PC-9 (cell line): Measurements from ENCODE around the gene CORIN. TPM values are rescaled to one million over a fixed set of nuclear protein-coding genes. Genes with fewer than 3 reads are reported as not detected.

Source experiments
- BruUV-seq: library from RNA; stranded (reverse); fragments of 400-500 nt; replicated peaks from 2 replicates; lab custom pipeline; 2021; lab: Mats Ljungman, UMichigan
- CTCF ChIA-PET: fragments of 300-600 bp; sonication (Branson Sonifier 250); formaldehyde crosslinking; loops from one replicate; lab custom pipeline; 2022; ENCODE audit warnings: antibody characterized with exemption; lab: Charles Lee
- POLR2A ChIA-PET: fragments of 300-600 bp; sonication (Branson Sonifier 250); formaldehyde crosslinking; loops from one replicate; lab custom pipeline; 2022; ENCODE audit warnings: antibody characterized with exemption; ENCODE audit not compliant: unreplicated experiment; lab: Charles Lee
- DNase-seq, 2 experiments: peaks; one replicate each; pipeline versions ENCODE4 v3.0.0 to v3.0.0-alpha.2; 2015 to 2022; ENCODE audit warnings: mixed read lengths in 1 of 2
- H2AFZ ChIP-seq: fragments of 200-600 bp; sonication (generic); 2 replicates; pipeline ENCODE4 v1.8.1; 2017; ENCODE audit warnings: antibody characterized with exemption
- H3F3A ChIP-seq: fragments of 200-600 bp; sonication (generic); 2 replicates; pipeline ENCODE4 v1.8.1; 2017; ENCODE audit warnings: antibody characterized with exemption, mild to moderate bottlenecking, low read depth; ENCODE audit not compliant: insufficient read depth
- H3K27ac ChIP-seq: fragments of 200-600 bp; sonication (generic); 2 replicates; pipeline ENCODE4 v1.6.1; 2016; ENCODE audit warnings: mixed run types
- H3K27me3 ChIP-seq: fragments of 200-600 bp; sonication (generic); 2 replicates; pipeline ENCODE4 v1.6.1; 2016; ENCODE audit warnings: low read depth, mixed run types; ENCODE audit not compliant: insufficient read depth
- H3K36me3 ChIP-seq: fragments of 200-600 bp; sonication (generic); 2 replicates; pipeline ENCODE4 v1.6.1; 2016; ENCODE audit warnings: low read depth, mixed run types
- H3K4me1 ChIP-seq: fragments of 200-600 bp; sonication (generic); replicated peaks from 2 replicates; pipeline ENCODE4 v1.6.1; 2016; ENCODE audit warnings: mixed run types; ENCODE audit not compliant: insufficient read depth
- H3K4me2 ChIP-seq: fragments of 200-600 bp; sonication (generic); 2 replicates; pipeline ENCODE4 v1.6.1; 2017; ENCODE audit warnings: mixed run types
- H3K4me3 ChIP-seq: fragments of 200-600 bp; sonication (generic); 2 replicates; pipeline ENCODE4 v1.6.1; 2016; ENCODE audit warnings: mixed run types
- H3K79me2 ChIP-seq: fragments of 200-600 bp; sonication (generic); 2 replicates; pipeline ENCODE4 v1.6.1; 2017; ENCODE audit warnings: low read depth, mixed run types
- H3K9me2 ChIP-seq: fragments of 200-600 bp; sonication (generic); 2 replicates; pipeline ENCODE4 v1.8.1; 2017; ENCODE audit warnings: mild to moderate bottlenecking; ENCODE audit not compliant: insufficient read depth
- H3K9me3 ChIP-seq: fragments of 200-600 bp; sonication (generic); 2 replicates; pipeline ENCODE4 v1.8.1; 2016; ENCODE audit warnings: low read depth; ENCODE audit not compliant: insufficient read depth
- H4K20me1 ChIP-seq: fragments of 200-600 bp; sonication (generic); 2 replicates; pipeline ENCODE4 v1.8.1; 2017; ENCODE audit not compliant: insufficient read depth
- CTCF ChIP-seq: fragments of 200-600 bp; sonication (generic); conservative IDR thresholded peaks from 2 replicates; pipeline ENCODE4 v1.6.1; 2017; ENCODE audit warnings: mixed run types, antibody characterized with exemption, mild to moderate bottlenecking, moderate library complexity
- EZH2 ChIP-seq: fragments of 200-600 bp; sonication (generic); IDR thresholded peaks from 2 replicates; pipeline ENCODE4 v1.8.0; 2017; ENCODE audit warnings: antibody characterized with exemption, low read depth
- intact Hi-C: fragments of 100-400 bp; cut with micrococcal nuclease; formaldehyde crosslinking; loops from one replicate; pipeline ENCODE4 v1.10.0; 2022; ENCODE audit not compliant: unreplicated experiment
- total RNA-seq: library from RNA; stranded (reverse); gene quantifications from 2 replicates; pipeline ENCODE4 v1.2.3, GENCODE V29; 2021

Gene CORIN
- total RNA-seq, 1 experiment from 2014 or later = not detected

- no peak overlapping the region for H2AFZ ChIP-seq
- ChIA-PET CTCF (no interaction called here), POLR2A (no interaction called here)
- no TSS peak for BruUV-seq
- DNase-seq = no peak
- no peaks in the 10 kb centered on the region for H3K36me3 ChIP-seq
- no peaks in the 10 kb centered on the region for H3F3A ChIP-seq
- H3K4me2 ChIP-seq = no peak overlapping the region
- TF ChIP-seq EZH2 = no peak
- TF ChIP-seq CTCF = no peak
- H3K27ac ChIP-seq = no peak overlapping the region
- no peaks in the 10 kb centered on the region for H3K79me2 ChIP-seq
- no peaks in the 10 kb centered on the region for H3K4me1 ChIP-seq
- H3K9me3 ChIP-seq = no peaks in the 10 kb centered on the region
- H3K9me2 ChIP-seq = no peaks in the 10 kb centered on the region
- intact Hi-C loops = no loop called here
- no peaks in the 10 kb centered on the region for H4K20me1 ChIP-seq
- no peak overlapping the region for H3K4me3 ChIP-seq
- H3K27me3 ChIP-seq = no peaks in the 10 kb centered on the region
These were observed 36.3 kb downstream of the CORIN start for GRCh38 chr4:47801481-47802002.

GRCh38 chr4:47798165-47798564 lies 39.7 kb downstream of the CORIN start:
- BruUV-seq = no TSS peak
- DNase-seq = no peak
- intact Hi-C loops = no loop called here
- ChIA-PET CTCF (interaction anchor here (0.6 kb wide), 1 partner anchor 299 kb away, joined by 3 read pairs; no protein-coding TSS in a partner anchor), POLR2A (no interaction called here)
- Histone ChIP-seq H2AFZ (no peak overlapping the region), H3K27ac (no peak overlapping the region), H3K4me1 (no peaks in the 10 kb centered on the region), H3F3A (no peaks in the 10 kb centered on the region), H4K20me1 (no peaks in the 10 kb centered on the region), H3K36me3 (no peaks in the 10 kb centered on the region), H3K79me2 (no peaks in the 10 kb centered on the region), H3K4me2 (no peak overlapping the region), H3K4me3 (no peak overlapping the region), H3K9me2 (no peaks in the 10 kb centered on the region), H3K27me3 (no peaks in the 10 kb centered on the region), H3K9me3 (no peaks in the 10 kb centered on the region)
- TF ChIP-seq EZH2 = no peak
- no peak for TF ChIP-seq CTCF

- BruUV-seq = no TSS peak
- no peak for TF ChIP-seq EZH2
- TF ChIP-seq CTCF = no peak
- Histone ChIP-seq H3K36me3 (no peaks in the 10 kb centered on the region), H3K27ac (no peak overlapping the region), H3K9me3 (no peaks in the 10 kb centered on the region), H3K4me3 (no peak overlapping the region), H3F3A (no peaks in the 10 kb centered on the region), H3K4me2 (no peak overlapping the region), H4K20me1 (no peaks in the 10 kb centered on the region), H3K27me3 (no peaks in the 10 kb centered on the region), H3K79me2 (no peaks in the 10 kb centered on the region), H2AFZ (no peak overlapping the region), H3K4me1 (no peaks in the 10 kb centered on the region), H3K9me2 (no peaks in the 10 kb centered on the region)
- ChIA-PET CTCF (no interaction called here), POLR2A (no interaction called here)
- no peak for DNase-seq
- intact Hi-C loops = no loop called here
These were observed 45.9 kb downstream of the CORIN start for GRCh38 chr4:47791965-47792364.
